A549 (cell line): ENCODE measurements around the gene MAN1C1. TPM values are rescaled to one million over a fixed set of nuclear protein-coding genes. Genes with fewer than 3 reads are reported as not detected.
A peak's percentile ranks its signal among the peaks of the same experiment; 100 is the strongest.
"Not testable (repeated sequence)": the region's sequence is repeated elsewhere in the genome, so short reads cannot be mapped to it uniquely, and the experiment has no call there.

Experiments used
- ATAC-seq, 2 experiments: fragments of 200-7000 bp in 1 of 2; fragments of >200 bp in 1 of 2; cut with Nextera tagmentation in 1 of 2; cut with Tn5 transposase in 1 of 2; 3 replicates each; pipeline versions ENCODE4 v1.8.0 to v1.9.1; 2018 to 2020; ENCODE audit warnings: mild to moderate bottlenecking in 1 of 2, moderate library complexity in 1 of 2
- CTCF ChIA-PET: fragments of 300-600 bp; sonication (Branson Sonifier 250); formaldehyde crosslinking; extraction: SDS; loops from one replicate; lab custom pipeline; 2021; ENCODE audit warnings: antibody characterized with exemption, inconsistent platforms; lab: Yijun Ruan, JAX
- POLR2A ChIA-PET: fragments of 350-600 bp; formaldehyde crosslinking; extraction: SDS; loops from one replicate; lab custom pipeline; 2021; ENCODE audit warnings: antibody characterized with exemption, inconsistent platforms; lab: Yijun Ruan, JAX
- DNase-seq, 2 experiments: peaks; one replicate each; pipeline versions ENCODE4 v3.0.0 to v3.0.0-alpha.2; 2011 to 2016; ENCODE audit warnings: low read depth in 1 of 2, low spot score in 1 of 2
- FAIRE-seq: peaks from 2 replicates; lab custom pipeline; 2011; peaks lifted over from hg19 to GRCh38; lab: Jason Lieb, UNC
- H3K27ac ChIP-seq, 2 experiments: fragments of >200 bp; sonication (Bioruptor Twin); formaldehyde crosslinking; 3 replicates each; pipeline ENCODE4 v1.5.1; 2016 to 2017
- H3K4me1 ChIP-seq: fragments of >200 bp; sonication (Bioruptor Twin); formaldehyde crosslinking; 3 replicates; pipeline ENCODE4 v1.6.1; 2016
- H3K4me2 ChIP-seq: fragments of >200 bp; sonication (Bioruptor Twin); formaldehyde crosslinking; 3 replicates; pipeline ENCODE4 v1.6.1; 2016
- H3K4me3 ChIP-seq: fragments of >200 bp; sonication (Bioruptor Twin); formaldehyde crosslinking; 3 replicates; pipeline ENCODE4 v1.5.1; 2016
- H3K9me3 ChIP-seq: fragments of >200 bp; sonication (Bioruptor Twin); formaldehyde crosslinking; 3 replicates; pipeline ENCODE4 v1.6.1; 2016
- CEBPB ChIP-seq, 2 experiments: fragments of >200 bp in 1 of 2; sonication (Bioruptor Twin) in 1 of 2; formaldehyde crosslinking in 1 of 2; IDR thresholded peaks; 2 replicates each; pipeline ENCODE4 v1.6.1; 2012 to 2016
- E2F6 ChIP-seq: IDR thresholded peaks from 2 replicates; pipeline ENCODE4 v1.6.1; 2012; ENCODE audit warnings: low read depth, borderline replicate concordance
- FOSL2 ChIP-seq, 2 experiments: fragments of 450-650 bp in 1 of 2; fragments of >200 bp in 1 of 2; sonication (Bioruptor Twin) in 1 of 2; formaldehyde crosslinking; IDR thresholded peaks; 2 replicates each; pipeline versions ENCODE4 v1.5.0 to v1.6.1; 2016 to 2020; ENCODE audit warnings: mild to moderate bottlenecking in 1 of 2, moderate library complexity in 1 of 2
- JUNB ChIP-seq: fragments of >200 bp; sonication (Bioruptor Twin); formaldehyde crosslinking; IDR thresholded peaks from 2 replicates; pipeline ENCODE4 v1.6.1; 2016
- KDM5A ChIP-seq: fragments of 200-600 bp; sonication (generic); IDR thresholded peaks from 2 replicates; pipeline ENCODE4 v1.6.1; 2016; ENCODE audit warnings: antibody characterized with exemption, mild to moderate bottlenecking
- MAFK ChIP-seq: fragments of 450-650 bp; IDR thresholded peaks from 2 replicates; pipeline ENCODE4 v1.6.1; 2014; ENCODE audit not compliant: partially characterized antibody
- MYC ChIP-seq: IDR thresholded peaks from 2 replicates; pipeline ENCODE4 v1.6.1; 2012; ENCODE audit warnings: mild to moderate bottlenecking, inconsistent platforms, low read length, improper control_type of control experiment, borderline replicate concordance
- RAD21 ChIP-seq, 2 experiments: fragments of >200 bp in 1 of 2; sonication (Bioruptor Twin) in 1 of 2; formaldehyde crosslinking in 1 of 2; IDR thresholded peaks in 1 of 2; conservative IDR thresholded peaks in 1 of 2; 2 replicates in 1 of 2; 3 replicates in 1 of 2; pipeline ENCODE4 v1.6.1; 2012 to 2018; ENCODE audit warnings: inconsistent platforms in 1 of 2
- SMC3 ChIP-seq: fragments of >200 bp; sonication (Bioruptor Twin); formaldehyde crosslinking; IDR thresholded peaks from 3 replicates; pipeline ENCODE4 v1.6.1; 2018; ENCODE audit warnings: inconsistent platforms
- WGBS: methylation state at CpG from one replicate; pipeline ENCODE4 v1.1.6; 2017; ENCODE audit errors: missing lambda C conversion rate; 5-methylcytosine and 5-hydroxymethylcytosine counted together
- polyA plus RNA-seq, 4 experiments: library from polyadenylated mRNA; depleted of rRNA in 3 of 4; stranded (reverse); fragments of >200 nt; fragmentation: RNase III in 1 of 4; extraction: RNeasy Plus Mini Kit Qiagen cat#74134 plus additional on column Dnase treatment in 1 of 4; gene quantifications; 2 replicates in 3 of 4; 3 replicates in 1 of 4; pipeline ENCODE4 v1.2.3, GENCODE V29; 2011 to 2017
- TF ChIP-seq, protein P1 (sequence below): fragments of >200 bp; sonication (Bioruptor Twin); formaldehyde crosslinking; IDR thresholded peaks from 3 replicates; pipeline ENCODE4 v1.5.1; 2016
- TF ChIP-seq, protein P2 (sequence below): IDR thresholded peaks from 2 replicates; pipeline ENCODE4 v1.6.1; 2012

The MAN1C1 gene
- polyA plus RNA-seq, 2 of the 4 experiments (the other 2 are of a cell fraction) = 0.22 to 0.27 TPM

GRCh38 chr1:25695090-25695770 lies 78.6 kb downstream of the MAN1C1 start:
- TF ChIP-seq, protein P1, sequence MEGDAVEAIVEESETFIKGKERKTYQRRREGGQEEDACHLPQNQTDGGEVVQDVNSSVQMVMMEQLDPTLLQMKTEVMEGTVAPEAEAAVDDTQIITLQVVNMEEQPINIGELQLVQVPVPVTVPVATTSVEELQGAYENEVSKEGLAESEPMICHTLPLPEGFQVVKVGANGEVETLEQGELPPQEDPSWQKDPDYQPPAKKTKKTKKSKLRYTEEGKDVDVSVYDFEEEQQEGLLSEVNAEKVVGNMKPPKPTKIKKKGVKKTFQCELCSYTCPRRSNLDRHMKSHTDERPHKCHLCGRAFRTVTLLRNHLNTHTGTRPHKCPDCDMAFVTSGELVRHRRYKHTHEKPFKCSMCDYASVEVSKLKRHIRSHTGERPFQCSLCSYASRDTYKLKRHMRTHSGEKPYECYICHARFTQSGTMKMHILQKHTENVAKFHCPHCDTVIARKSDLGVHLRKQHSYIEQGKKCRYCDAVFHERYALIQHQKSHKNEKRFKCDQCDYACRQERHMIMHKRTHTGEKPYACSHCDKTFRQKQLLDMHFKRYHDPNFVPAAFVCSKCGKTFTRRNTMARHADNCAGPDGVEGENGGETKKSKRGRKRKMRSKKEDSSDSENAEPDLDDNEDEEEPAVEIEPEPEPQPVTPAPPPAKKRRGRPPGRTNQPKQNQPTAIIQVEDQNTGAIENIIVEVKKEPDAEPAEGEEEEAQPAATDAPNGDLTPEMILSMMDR = peak; percentile 25; the same call in 1 of the 3 replicates
- peak; percentile 70 to 84 for TF ChIP-seq CEBPB (IDR thresholded peaks at IDR 0.05)
- no peak for TF ChIP-seq MAFK
- TF ChIP-seq RAD21 (conservative IDR thresholded peaks at IDR 0.05 in 1 of 2, IDR thresholded peaks at IDR 0.05 in 1 of 2) = 0 out of 5 replicates have a peak, but pooled peaks of 1 of the 2 experiments have one; percentile 25
- 0 out of 3 replicates have a peak, but pooled peaks have one; percentile 17 for TF ChIP-seq SMC3
- TF ChIP-seq, protein P2, sequence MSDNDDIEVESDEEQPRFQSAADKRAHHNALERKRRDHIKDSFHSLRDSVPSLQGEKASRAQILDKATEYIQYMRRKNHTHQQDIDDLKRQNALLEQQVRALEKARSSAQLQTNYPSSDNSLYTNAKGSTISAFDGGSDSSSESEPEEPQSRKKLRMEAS = 0 out of 2 replicates have a peak, but pooled peaks have one; percentile 29
- peak; percentile 31 to 82 for DNase-seq
- H3K27ac ChIP-seq = peak overlapping the region; percentile 66 to 81
- H3K4me3 ChIP-seq = no peak overlapping the region
- no peak for FAIRE-seq
- H3K4me1 ChIP-seq = peaks cover 24% of the 10 kb centered on the region
- WGBS = 73% methylated on average over 15 of the region's 15 CpGs
- H3K4me2 ChIP-seq = peak overlapping the region; percentile 69
- ATAC-seq = peak; percentile 76 to 86
- ChIA-PET POLR2A (interaction anchor here (1.1 kb wide), 1 partner anchor 448 kb away, joined by 3 read pairs; the partner anchor contains the start of gene RSRP1), CTCF (interaction anchor here (0.7 to 1.9 kb wide), 5 partner anchors 8 to 87 kb away, joined by 3 to 5 read pairs (median 4); no protein-coding TSS in a partner anchor)
- H3K9me3 ChIP-seq = no peaks in the 10 kb centered on the region

DNA sequence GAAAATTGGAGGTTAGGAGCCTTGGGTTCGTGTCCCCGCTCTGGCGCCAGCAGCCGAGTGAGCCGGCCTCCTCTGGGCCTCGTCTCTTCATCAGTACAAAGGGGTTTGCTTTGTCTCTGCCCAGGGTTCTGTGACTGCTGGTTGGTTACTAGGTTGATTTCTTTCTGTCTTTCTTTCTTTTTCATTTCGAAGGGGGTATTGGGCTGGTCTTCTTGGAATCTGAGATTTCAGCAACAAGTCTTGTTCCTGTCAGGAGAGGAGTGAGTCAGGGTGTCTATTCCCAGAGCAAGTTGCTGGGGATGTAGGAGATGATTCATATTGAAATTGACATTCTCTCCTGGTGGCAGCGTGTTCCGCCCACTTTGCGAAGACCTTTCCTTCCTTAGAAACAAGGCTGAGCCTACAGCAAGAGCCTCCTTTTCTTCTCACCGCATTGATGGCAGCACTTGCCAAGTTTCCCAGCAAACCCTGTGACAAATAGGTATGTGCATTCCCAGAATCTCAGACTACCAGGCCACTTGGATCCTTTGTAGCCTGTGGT lies 79.2 kb downstream of the MAN1C1 start:
- H3K4me2 ChIP-seq = peak overlapping the region; percentile 69
- peak overlapping the region; percentile 66 to 81 for H3K27ac ChIP-seq
- DNase-seq (peak; percentile 33 to 65), ATAC-seq (peak; percentile 78 to 83; a peak in 5 of 6 replicates)
- no peak overlapping the region for H3K4me3 ChIP-seq
- 63% methylated on average over 11 of the region's 11 CpGs for WGBS
- H3K9me3 ChIP-seq = no peaks in the 10 kb centered on the region
- ChIA-PET POLR2A (no interaction called here), CTCF (interaction anchor here (1.2 to 1.5 kb wide), 2 partner anchors 10 to 75 kb away, joined by 4 read pairs; no protein-coding TSS in a partner anchor)
- no peak for TF ChIP-seq KDM5A
- 0 out of 2 replicates have a peak, but pooled peaks have one; percentile 18 for TF ChIP-seq JUNB
- TF ChIP-seq MYC = no peak
- TF ChIP-seq FOSL2 (IDR thresholded peaks at IDR 0.05) = 0 out of 2 replicates have a peak, but pooled peaks have one; percentile 32
- TF ChIP-seq FOSL2 (CRISPR knock-in tag; IDR thresholded peaks at IDR 0.05) = peak; percentile 26; the same call in 1 of the 2 replicates
- TF ChIP-seq E2F6 = no peak
- TF ChIP-seq, all 56 proteins: peak for 2
- peaks cover 24% of the 10 kb centered on the region for H3K4me1 ChIP-seq
- FAIRE-seq = no peak

DNA sequence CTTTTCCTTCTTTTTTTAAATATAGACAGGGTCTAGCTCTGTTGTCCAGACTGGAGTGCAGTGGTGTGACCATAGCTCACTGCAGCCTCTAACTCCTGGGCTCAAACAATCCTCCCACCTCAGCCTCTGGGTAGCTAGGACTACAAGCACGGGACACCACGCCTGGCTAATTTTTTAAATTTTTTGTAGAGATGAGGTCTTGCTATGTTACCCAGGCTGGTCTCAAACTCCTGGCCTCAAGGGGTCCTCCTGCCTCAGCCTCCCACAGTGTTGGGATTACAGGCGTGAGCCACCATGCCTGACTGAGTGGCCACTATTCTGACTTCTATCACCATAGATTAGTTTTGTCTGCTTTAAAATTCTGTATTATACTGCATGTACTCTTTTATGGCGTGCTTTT lies 80.1 kb downstream of the MAN1C1 start:
- H3K9me3 ChIP-seq, H3K4me2 ChIP-seq, DNase-seq, H3K4me3 ChIP-seq, FAIRE-seq, POLR2A ChIA-PET, ATAC-seq: not testable (repeated sequence)
- CTCF ChIA-PET = interaction anchor here (0.9 kb wide), 1 partner anchor 28 kb away, joined by 3 read pairs; no protein-coding TSS in a partner anchor
- 75% methylated on average over 4 of the region's 4 CpGs for WGBS
- Histone ChIP-seq H3K4me1 (peaks cover 24% of the 10 kb centered on the region), H3K27ac (peak overlapping the region; percentile 25 to 40; a peak in 2 of 6 replicates)
